ENCODE results near the gene EPB41. TPM values are rescaled to one million over a fixed set of nuclear protein-coding genes. Genes with fewer than 3 reads are reported as not detected.

EPB41 gene
- total and polyA plus RNA-seq, 2 experiments from 2014 or later = 13.2 to 60.8 TPM

GRCh38 chr1:28885472-28885877 is 28.9 kb upstream of the EPB41 start:
- H3K9me3 ChIP-seq (ENCODE audit: low read depth) = no peaks in the 10 kb centered on the region
- H3K79me2 ChIP-seq = peaks cover 11% of the 10 kb centered on the region
- peaks cover 19% of the 10 kb centered on the region for H3K4me1 ChIP-seq (ENCODE audit: insufficient read depth)
- peak overlapping the region; percentile 14 for H3K4me2 ChIP-seq
- H2AFZ ChIP-seq = no peak overlapping the region
- H3K27ac ChIP-seq = peak overlapping the region; percentile 81
- TF ChIP-seq EZH2phosphoT487 (IDR thresholded peaks at IDR 0.05; ENCODE audit: low read depth, severe bottlenecking, unreplicated experiment) = no peak
- no peak for TF ChIP-seq EZH2 (IDR thresholded peaks at IDR 0.05; ENCODE audit: borderline replicate concordance)
- H3K9me2 ChIP-seq (replicated peaks; ENCODE audit: insufficient read depth) = no peaks in the 10 kb centered on the region
- no peaks in the 10 kb centered on the region for H3K27me3 ChIP-seq
- DNase-seq (ENCODE audit: low spot score) = no peak
- WGBS (ENCODE audit: low lambda C conversion rate, missing lambda C conversion rate) = 86% methylated on average over 7 of the region's 7 CpGs
- H3K4me3 ChIP-seq = no peak overlapping the region
- H3K36me3 ChIP-seq (replicated peaks; ENCODE audit: insufficient read depth, low read depth) = no peaks in the 10 kb centered on the region
- no peaks in the 10 kb centered on the region for H4K20me1 ChIP-seq (ENCODE audit: insufficient read depth, poor library complexity, severe bottlenecking)

- H3K9me2 ChIP-seq (replicated peaks; ENCODE audit: insufficient read depth) = no peaks in the 10 kb centered on the region
- H3K4me3 ChIP-seq = no peak overlapping the region
- no peaks in the 10 kb centered on the region for H3K27me3 ChIP-seq
- H3K79me2 ChIP-seq = peaks cover 11% of the 10 kb centered on the region
- no peaks in the 10 kb centered on the region for H3K36me3 ChIP-seq (replicated peaks; ENCODE audit: insufficient read depth, low read depth)
- no peak for TF ChIP-seq EZH2phosphoT487 (IDR thresholded peaks at IDR 0.05; ENCODE audit: low read depth, severe bottlenecking, unreplicated experiment)
- no peak for TF ChIP-seq CTCF (IDR thresholded peaks at IDR 0.05; ENCODE audit: poor library complexity)
- TF ChIP-seq EZH2 (IDR thresholded peaks at IDR 0.05; ENCODE audit: borderline replicate concordance) = no peak
- no peak for DNase-seq (ENCODE audit: low spot score)
- H3K9me3 ChIP-seq (ENCODE audit: low read depth) = no peaks in the 10 kb centered on the region
- H3K4me2 ChIP-seq = peak overlapping the region; percentile 96
- peaks cover 19% of the 10 kb centered on the region for H3K4me1 ChIP-seq (ENCODE audit: insufficient read depth)
- peak overlapping the region; percentile 81 for H3K27ac ChIP-seq
- 58% methylated on average over 17 of the region's 17 CpGs for WGBS (ENCODE audit: low lambda C conversion rate, missing lambda C conversion rate)
- H4K20me1 ChIP-seq (ENCODE audit: insufficient read depth, poor library complexity, severe bottlenecking) = no peaks in the 10 kb centered on the region
- peak overlapping the region; percentile 21 for H2AFZ ChIP-seq
Measured at GRCh38 chr1:28885977-28886730, 28.2 kb upstream of the EPB41 start.

GRCh38 chr1:28886731-28887418 is 27.5 kb upstream of the EPB41 start:
- H3K4me2 ChIP-seq = peak overlapping the region; percentile 96
- no peak for TF ChIP-seq EZH2phosphoT487 (IDR thresholded peaks at IDR 0.05; ENCODE audit: low read depth, severe bottlenecking, unreplicated experiment)
- no peak for TF ChIP-seq EZH2 (IDR thresholded peaks at IDR 0.05; ENCODE audit: borderline replicate concordance)
- no peak for TF ChIP-seq CTCF (IDR thresholded peaks at IDR 0.05; ENCODE audit: poor library complexity)
- peak overlapping the region; percentile 53 for H3K4me3 ChIP-seq
- peak overlapping the region; percentile 93 for H2AFZ ChIP-seq
- peak; percentile 94 for DNase-seq (ENCODE audit: low spot score)
- H3K27ac ChIP-seq = peak overlapping the region; percentile 81
- no peaks in the 10 kb centered on the region for H3K9me2 ChIP-seq (replicated peaks; ENCODE audit: insufficient read depth)
- WGBS (ENCODE audit: low lambda C conversion rate, missing lambda C conversion rate) = 1% methylated on average over 28 of the region's 43 CpGs
- H3K27me3 ChIP-seq = no peaks in the 10 kb centered on the region
- no peaks in the 10 kb centered on the region for H3K9me3 ChIP-seq (ENCODE audit: low read depth)
- H3K79me2 ChIP-seq = peaks cover 11% of the 10 kb centered on the region
- H3K4me1 ChIP-seq (ENCODE audit: insufficient read depth) = peaks cover 19% of the 10 kb centered on the region
- H4K20me1 ChIP-seq (ENCODE audit: insufficient read depth, poor library complexity, severe bottlenecking) = no peaks in the 10 kb centered on the region
- H3K36me3 ChIP-seq (replicated peaks; ENCODE audit: insufficient read depth, low read depth) = no peaks in the 10 kb centered on the region

- TF ChIP-seq CTCF (IDR thresholded peaks at IDR 0.05; ENCODE audit: poor library complexity) (no peak), EZH2 (IDR thresholded peaks at IDR 0.05; ENCODE audit: borderline replicate concordance) (no peak), EZH2phosphoT487 (IDR thresholded peaks at IDR 0.05; ENCODE audit: low read depth, severe bottlenecking, unreplicated experiment) (no peak)
- Histone ChIP-seq H3K27me3 (no peaks in the 10 kb centered on the region), H3K79me2 (peaks cover 11% of the 10 kb centered on the region), H3K36me3 (replicated peaks; ENCODE audit: insufficient read depth, low read depth) (no peaks in the 10 kb centered on the region), H3K27ac (peak overlapping the region; percentile 81), H3K4me2 (peak overlapping the region; percentile 96), H4K20me1 (ENCODE audit: insufficient read depth, poor library complexity, severe bottlenecking) (no peaks in the 10 kb centered on the region), H3K9me3 (ENCODE audit: low read depth) (no peaks in the 10 kb centered on the region), H3K9me2 (replicated peaks; ENCODE audit: insufficient read depth) (no peaks in the 10 kb centered on the region), H2AFZ (peak overlapping the region; percentile 93), H3K4me3 (peak overlapping the region; percentile 53), H3K4me1 (ENCODE audit: insufficient read depth) (peaks cover 16% of the 10 kb centered on the region)
- peak; percentile 60 for DNase-seq (ENCODE audit: low spot score)
- 0% methylated on average over 5 of the region's 41 CpGs for WGBS (ENCODE audit: low lambda C conversion rate, missing lambda C conversion rate)
Measured at GRCh38 chr1:28887419-28887834, 26.9 kb upstream of the EPB41 start.

All from hepatocyte (in vitro differentiated cells).